ENCODE data around the gene EIF3K.
"Not testable (repeated sequence)": the region's sequence is repeated elsewhere in the genome, so short reads cannot be mapped to it uniquely, and the experiment has no call there.

EIF3K gene

GRCh38 chr19:38617764-38618589 is 1.0 kb upstream of the EIF3K start, which contains the start of gene MAP4K1:
TSS of gene MAP4K1 (minus strand) at chr19:38617953. CDS start at chr19:38617895, 58 bp downstream.
- DNase-seq (ENCODE audit: low read depth) = no peak

GRCh38 chr19:38619361-38620174 is 580 bp downstream of the EIF3K start:
- no peak for DNase-seq (ENCODE audit: low read depth)

GRCh38 chr19:38624822-38625221 is 5.8 kb downstream of the EIF3K start:
- DNase-seq (ENCODE audit: low read depth) = no peak

GRCh38 chr19:38626401-38626800 is 7.4 kb downstream of the EIF3K start:
- DNase-seq (ENCODE audit: low read depth) = no peak

- DNase-seq (ENCODE audit: low read depth) = no peak
These were observed 10.6 kb downstream of the EIF3K start for GRCh38 chr19:38629568-38629967.

GRCh38 chr19:38631301-38631700 is 12.3 kb downstream of the EIF3K start:
- not testable (repeated sequence) for DNase-seq (ENCODE audit: low read depth)

GRCh38 chr19:38631811-38632475 is 13.0 kb downstream of the EIF3K start:
- DNase-seq (ENCODE audit: low read depth) = not testable (repeated sequence)

GRCh38 chr19:38632476-38633213 is 13.7 kb downstream of the EIF3K start:
- no peak for DNase-seq (ENCODE audit: low read depth)

- DNase-seq (ENCODE audit: low read depth) = no peak
These were observed 15.9 kb downstream of the EIF3K start for GRCh38 chr19:38634757-38635482.

GRCh38 chr19:38635483-38636399 is 16.8 kb downstream of the EIF3K start:
- DNase-seq (ENCODE audit: low read depth) = no peak

- no peak for DNase-seq (ENCODE audit: low read depth)
These were observed 19.5 kb downstream of the EIF3K start for GRCh38 chr19:38638461-38638860.

- no peak for DNase-seq (ENCODE audit: low read depth)
These were observed 20.7 kb downstream of the EIF3K start for GRCh38 chr19:38639679-38640078.

GRCh38 chr19:38640368-38640767 is 21.4 kb downstream of the EIF3K start:
- no peak for DNase-seq (ENCODE audit: low read depth)

- DNase-seq (ENCODE audit: low read depth) = no peak
These were observed 23.2 kb downstream of the EIF3K start for GRCh38 chr19:38642176-38642575.

- DNase-seq (ENCODE audit: low read depth) = no peak
These were observed 25.7 kb downstream of the EIF3K start for GRCh38 chr19:38644719-38645118.

GRCh38 chr19:38647368-38647965 is 28.5 kb downstream of the EIF3K start, which contains the start of gene ACTN4:
TSS of gene ACTN4 (plus strand) at chr19:38647649. CDS start at chr19:38647746, 97 bp downstream.
- DNase-seq (ENCODE audit: low read depth) = peak; percentile 90

- no peak for DNase-seq (ENCODE audit: low read depth)
These were observed 29.2 kb downstream of the EIF3K start for GRCh38 chr19:38647966-38648768.

GRCh38 chr19:38648769-38649304 is 29.8 kb downstream of the EIF3K start:
- DNase-seq (ENCODE audit: low read depth) = no peak

Data from fibroblast of the conjunctiva (primary cell).